Dermis microvascular lymphatic vessel endothelial cell (primary cell): ENCODE measurements around the gene SERHL2. TPM values are rescaled to one million over a fixed set of nuclear protein-coding genes. Genes with fewer than 3 reads are reported as not detected.
"Not testable (repeated sequence)": the region's sequence is repeated elsewhere in the genome, so short reads cannot be mapped to it uniquely, and the experiment has no call there.

ENCODE experiments used
- DNase-seq, 2 donors: peaks; one replicate each; pipeline versions ENCODE4 v3.0.0 to v3.0.0-alpha.2; 2010; ENCODE audit warnings: low read depth in 2 of 2
- total RNA-seq: library from RNA; depleted of rRNA; stranded (reverse); fragments of >200 nt; gene quantifications from 2 replicates; pipeline ENCODE4 v1.2.1, GENCODE V29; 2014

Gene SERHL2
- total RNA-seq, 1 donor from 2014 or later, result 2.6 TPM

DNA sequence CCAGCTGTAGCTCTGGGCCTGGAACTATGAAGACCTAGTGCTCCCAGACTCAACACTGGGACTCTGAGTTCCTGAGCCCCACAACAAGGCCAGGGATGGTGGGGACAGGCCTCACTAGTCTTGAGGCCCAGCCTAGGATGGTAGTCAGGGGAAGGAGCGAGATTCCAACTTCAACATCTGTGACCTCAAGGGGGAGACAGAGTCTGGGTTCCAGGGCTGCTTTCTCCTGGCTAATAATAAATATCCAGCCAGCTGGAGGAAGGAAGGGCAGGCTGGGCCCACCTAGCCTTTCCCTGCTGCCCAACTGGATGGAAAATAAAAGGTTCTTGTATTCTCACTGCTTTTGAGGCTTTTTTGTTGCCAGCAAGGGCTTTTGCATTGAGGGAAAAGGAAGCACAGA, 20.3 kb downstream of the SERHL2 start:
- DNase-seq, result peak in 1 of 2 donors; percentile 37

DNA sequence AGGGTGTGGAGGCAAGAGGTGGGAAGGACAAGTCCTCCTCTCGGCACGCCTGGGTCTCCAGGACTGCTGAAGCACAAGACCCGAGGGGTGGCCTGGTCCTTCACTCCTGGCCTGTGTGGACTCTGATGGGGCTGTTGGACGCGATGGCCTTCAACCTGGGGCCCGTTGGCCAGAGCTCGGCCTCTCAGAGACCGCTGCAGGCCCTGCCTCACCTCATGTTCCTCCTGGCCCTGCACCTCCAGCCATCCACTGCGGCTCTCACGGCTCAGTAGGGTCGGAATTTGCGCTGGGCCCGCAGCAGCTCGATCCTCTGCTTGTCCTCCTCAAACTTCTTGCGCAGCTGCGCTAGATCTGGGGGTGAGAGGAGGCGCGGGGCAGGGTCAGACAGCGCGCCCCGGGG, 20.7 kb downstream of the SERHL2 start:
- DNase-seq, result not testable (repeated sequence)

DNA sequence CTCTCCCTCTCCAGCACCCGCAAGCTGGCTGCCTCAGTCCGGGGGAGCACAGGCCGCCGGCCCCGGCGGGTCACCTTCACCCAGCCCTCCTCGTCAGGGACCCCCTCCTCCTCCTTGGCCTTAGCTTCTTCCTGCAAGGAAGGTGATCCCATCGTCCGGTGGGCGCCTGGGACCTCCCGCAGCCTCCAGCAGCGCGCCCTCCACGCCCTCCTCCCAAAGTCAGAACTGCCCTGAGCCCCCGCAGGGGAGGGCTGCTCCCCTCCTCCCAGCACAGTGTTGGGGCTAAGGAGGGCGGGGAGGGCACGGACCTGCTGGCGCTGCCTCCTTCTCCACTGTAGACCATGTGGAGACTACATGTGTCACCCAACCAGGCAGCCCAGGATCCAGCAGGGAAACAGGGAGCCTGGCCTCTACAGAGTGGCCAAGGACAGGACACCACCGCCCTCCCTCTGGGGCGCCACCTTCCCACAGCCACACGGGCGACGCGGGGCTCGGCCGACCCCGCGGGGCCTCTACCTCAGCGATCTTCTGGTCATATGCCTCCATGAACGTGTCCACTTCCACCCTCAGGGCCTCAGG, 22.3 kb downstream of the SERHL2 start:
- not testable (repeated sequence) for DNase-seq

DNA sequence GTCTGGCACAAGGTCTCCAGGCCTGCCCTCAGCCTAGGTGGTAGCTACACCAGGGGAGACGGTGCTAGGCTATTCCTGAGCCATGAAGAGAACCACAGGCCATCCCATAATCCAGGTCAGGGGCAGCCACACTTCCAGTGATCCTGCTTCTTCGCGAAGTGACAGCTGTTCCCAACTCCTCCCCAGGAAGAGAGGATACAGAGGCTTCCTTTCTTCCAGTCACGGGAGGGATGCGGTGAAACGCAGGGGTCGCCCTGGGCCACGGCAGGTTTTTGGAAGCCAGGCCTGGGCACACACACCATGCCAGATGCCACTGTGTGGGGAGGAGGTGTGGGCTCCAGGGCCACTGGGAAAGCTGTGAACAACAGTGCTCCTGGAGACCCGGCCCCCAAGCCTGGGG, 23.4 kb downstream of the SERHL2 start:
- DNase-seq, result not testable (repeated sequence)

DNA sequence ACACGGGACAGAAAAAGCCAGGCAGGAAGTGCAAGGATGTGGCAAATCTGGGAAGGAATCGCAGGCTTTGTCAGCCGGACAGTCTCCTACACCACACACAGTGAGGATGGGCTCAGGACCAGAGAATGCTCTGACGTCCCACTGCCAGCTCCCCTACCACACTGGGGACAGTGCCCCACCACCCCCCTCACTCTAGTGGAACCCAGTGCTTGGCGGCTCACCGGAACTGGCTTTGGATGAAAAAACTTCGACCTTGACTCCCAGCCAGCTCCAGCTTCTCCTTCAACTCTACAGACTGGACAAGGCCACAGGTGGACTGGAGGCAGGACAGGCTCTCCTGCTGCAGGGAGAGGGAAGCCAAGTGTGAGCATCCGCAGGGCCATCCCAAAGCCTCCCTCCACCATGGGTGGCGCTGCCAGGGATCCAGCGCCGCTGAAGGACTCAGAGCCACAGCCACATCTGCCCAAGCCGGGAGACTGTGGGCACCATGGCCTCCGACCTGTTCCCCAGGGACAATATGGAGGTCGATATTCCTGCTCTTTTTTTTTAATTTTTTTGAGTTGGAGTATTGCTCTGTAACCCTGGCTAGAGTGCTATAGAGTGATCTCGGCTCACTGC, 24.0 kb downstream of the SERHL2 start:
- no peak for DNase-seq

DNA sequence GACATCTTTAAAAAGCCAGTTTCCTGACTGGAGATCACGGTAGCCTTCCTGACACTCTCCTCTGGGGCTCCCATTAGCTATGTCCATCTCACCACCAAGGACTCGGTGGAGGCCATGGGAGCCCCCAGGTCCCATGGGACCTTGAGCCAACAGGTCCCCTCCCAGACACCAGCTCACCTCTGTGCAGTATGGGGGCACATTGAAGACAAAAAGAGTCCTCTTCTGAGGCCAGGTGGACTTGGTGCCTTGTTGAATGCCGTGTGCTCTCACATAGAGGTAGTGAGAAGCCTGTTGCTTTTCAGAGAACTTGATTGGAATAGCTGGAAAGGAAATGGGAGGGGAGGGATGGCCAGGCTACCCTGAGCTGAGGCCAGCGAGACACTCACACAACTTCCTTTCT, 26.3 kb downstream of the SERHL2 start:
- DNase-seq, result not testable (repeated sequence)

DNA sequence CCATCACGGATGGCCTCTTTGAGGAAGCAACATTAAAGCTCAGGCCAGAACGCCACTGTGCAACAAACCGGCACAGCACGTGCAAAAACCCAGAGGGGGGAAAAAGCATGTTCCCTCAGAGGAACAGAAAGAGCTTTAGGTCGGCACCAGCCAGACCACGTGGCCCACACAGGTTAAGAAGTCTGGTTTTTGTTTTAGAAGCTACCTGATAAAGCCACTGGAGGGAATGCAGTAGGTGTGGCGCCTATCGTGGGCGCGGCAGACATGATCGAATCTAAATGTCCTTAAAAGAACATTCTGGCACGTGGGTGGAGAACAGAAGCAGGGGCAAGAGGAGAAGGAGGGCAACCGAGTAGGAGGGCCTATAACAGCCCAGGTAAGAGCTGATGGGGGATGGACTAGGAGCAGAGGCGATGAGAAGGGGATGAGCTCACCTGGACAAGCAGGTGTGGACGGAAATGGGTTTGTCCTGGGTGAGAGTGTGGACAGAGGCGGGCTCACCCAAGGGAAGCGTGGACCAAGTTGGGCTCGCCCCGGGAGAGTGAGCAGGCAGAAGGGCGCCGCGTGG, 27.5 kb downstream of the SERHL2 start:
- DNase-seq, result not testable (repeated sequence)

DNA sequence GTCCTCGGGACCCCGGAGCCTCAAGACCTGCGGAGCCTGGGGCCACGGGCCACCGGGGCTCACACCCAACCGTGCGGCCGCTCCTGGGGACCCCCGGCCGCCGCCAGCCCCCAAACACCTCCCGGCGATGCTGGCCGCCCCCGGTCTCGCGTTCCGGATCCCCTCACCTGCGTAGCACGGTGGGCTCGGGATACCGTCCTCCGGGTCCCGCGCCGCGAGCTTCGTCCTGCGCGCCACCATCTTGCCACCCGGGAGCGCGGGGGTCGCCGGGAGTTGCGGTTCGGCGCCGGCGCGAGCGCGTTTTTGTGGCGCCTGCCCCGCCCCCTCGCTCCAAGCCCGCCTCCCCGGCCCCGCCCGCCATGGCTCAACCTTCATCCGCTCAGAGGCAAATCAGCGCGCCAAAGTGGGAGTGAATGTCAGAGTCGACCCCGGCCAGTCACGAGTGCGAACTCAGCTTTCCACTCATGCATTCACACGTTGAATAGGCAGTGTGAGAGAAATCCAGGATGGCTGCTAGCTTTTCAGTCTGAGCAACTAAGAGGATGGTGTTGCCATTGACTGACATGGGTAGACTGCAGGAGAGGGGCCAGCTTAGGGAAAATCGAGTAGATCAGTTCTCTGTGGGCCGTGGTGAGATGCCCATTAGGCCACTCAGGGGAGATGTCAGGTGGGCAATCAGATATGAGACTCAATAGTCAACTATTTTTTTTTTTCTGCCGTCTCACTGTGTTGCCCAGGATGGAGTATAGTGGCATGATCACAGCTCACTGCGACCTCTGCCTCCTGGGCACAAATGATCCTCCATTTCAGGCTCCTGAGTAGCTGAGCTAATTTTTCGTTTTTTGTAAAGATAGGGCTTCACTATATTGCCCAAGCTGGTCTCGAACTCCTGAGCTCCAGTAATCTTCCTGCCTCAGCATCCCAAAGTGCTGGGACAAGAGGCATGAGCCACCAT, 28.3 kb downstream of the SERHL2 start:
- DNase-seq, result peak; percentile 54 to 80

DNA sequence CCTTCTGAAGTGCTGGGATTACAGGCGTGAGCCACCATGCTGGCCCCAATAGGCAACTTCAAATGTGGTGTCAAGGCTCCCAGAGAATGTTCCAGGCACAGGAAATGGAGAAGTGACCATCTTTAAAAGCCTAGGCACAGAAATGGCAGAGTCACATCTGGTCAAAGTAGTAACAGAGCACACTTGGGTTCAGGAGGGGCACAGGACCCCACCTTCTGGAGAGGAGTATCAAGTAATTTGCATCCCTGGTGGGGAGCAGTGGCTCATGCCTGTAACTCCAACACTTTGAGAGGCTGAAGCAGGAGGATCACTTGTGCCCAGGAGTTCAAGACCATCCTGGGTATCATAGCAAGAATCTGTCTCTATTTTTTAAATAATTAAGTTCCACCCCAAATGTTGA, 29.2 kb downstream of the SERHL2 start:
- no peak for DNase-seq

DNA sequence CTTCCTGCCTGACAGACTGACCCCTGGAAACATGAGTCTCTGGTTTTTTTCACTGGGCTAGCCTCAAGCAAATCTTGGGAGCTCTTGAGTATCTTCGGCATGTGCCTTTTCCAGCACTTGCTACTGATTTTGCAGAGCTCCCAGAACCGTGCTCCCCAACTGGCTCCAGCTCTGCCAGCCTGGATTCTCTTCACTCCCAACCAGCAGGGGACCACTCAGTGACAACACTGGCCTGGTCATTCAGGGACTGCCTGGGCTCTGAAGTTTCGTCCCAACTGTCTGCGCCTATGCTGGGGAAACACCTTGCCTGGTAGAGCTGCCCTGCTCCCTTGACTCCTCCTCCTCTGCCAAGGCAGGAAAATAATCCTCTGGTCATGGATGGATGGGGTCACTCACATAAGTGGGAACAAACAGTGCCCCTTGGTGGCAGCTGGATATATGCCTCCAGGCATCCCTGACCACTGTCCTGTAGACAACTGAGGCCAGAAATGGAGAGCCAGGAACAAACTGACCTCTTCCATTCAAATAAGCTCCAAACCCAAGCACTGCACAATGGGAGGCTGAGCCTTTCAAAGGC, 30.7 kb downstream of the SERHL2 start:
- no peak for DNase-seq

DNA sequence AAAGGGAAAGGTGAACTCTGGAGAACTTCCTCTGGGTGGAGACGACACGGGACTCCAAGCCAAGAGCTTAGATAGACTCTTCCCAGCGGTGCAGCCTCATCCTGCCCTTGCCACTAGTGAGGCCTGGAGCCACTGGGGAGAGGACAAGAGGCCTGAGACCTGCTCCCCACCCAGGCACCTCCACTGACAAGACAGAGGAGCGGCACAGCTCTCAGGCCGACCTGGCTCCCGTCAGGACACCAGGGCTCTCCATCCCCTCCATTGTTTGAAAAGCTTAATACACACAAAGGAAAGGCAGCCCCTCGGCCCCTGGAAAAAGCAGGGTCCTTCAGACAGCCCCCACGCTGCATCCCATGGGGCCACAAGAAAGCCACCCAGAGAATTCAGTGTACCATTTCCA, 31.3 kb downstream of the SERHL2 start:
- DNase-seq, result no peak

DNA sequence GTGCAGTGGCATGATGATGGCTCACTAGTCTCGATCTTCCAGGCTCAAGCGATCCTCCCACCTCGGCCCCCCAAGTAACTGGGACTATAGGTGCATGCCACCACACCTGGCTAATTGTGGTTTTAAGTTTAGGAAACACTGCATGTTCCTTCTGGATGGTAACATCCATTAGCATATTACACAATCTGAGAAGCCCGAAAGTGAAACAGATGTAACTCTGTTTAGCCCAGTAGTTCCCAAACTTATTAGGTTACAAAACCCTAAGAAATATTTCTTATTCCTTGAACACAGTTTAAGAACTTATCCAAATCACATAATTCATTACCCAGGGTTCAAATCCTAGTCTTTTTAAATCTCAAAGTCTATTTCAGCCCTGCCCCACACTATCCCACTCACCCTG, 32.6 kb downstream of the SERHL2 start:
- DNase-seq, result no peak

DNA sequence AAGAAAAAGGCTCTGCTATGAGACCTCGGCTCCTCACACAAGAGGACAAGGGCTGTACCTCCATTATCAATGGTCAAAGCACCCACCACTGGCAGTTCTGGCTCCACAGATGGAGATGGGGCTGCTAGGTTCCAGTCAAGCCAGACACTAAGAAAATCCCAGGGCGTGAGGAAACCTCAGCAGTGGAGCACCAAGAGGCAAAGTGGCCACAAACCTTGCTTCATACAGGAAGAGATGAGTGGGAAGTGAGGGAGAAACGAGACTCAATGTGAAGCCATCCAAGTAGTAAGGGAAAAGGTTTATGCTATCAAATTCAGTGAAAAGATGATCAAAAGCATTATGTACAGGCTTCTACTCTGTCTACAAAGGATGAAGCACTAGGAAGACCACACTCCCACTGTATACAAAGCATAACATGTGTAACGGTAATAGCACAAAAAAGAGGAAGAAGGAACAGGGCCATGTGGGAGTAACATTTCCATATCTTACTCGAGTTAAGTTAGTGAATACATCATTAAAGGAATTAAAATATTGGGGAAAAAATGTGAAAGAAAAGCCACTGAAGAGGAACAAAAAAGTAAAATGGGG, 33.9 kb downstream of the SERHL2 start:
- DNase-seq, result no peak

DNA sequence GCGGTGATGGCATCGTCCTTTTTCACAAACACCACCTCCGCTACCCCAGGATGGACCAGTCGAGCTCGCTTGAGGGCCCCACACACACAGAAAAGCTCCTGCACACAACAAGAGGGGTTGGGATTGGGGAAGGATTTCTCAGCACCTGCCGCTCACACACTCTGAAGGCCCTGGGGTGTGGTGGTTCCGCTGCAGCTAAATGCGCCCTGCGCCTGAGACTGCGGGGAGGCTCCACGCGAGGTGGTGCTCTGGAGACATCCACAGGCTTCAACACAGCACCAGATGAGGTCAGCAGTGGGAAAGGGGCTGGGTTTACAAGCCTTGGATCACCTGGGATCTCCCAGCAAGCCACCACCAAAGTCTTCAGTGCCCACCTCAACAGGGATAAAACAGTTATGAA, 38.2 kb downstream of the SERHL2 start:
- DNase-seq, result no peak

DNA sequence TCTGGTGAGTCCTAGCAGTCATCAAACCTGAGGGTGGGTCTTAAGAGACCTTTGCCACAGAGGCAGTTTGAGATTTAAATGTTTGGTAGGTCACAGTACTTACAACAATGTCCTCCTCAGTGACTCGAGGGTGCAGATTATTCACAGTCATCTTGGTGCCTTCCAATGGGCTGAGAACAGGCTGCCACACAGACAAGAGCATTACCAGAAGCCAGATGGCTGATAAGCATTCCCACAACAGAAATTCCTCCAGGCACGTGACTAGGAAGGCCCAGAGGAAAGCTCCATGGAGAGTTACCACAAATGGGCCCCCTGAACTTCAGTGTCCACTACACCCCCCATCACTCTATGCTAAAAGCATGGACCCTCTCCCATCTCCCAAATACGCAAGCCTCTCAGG, 41.7 kb downstream of the SERHL2 start:
- DNase-seq, result no peak

DNA sequence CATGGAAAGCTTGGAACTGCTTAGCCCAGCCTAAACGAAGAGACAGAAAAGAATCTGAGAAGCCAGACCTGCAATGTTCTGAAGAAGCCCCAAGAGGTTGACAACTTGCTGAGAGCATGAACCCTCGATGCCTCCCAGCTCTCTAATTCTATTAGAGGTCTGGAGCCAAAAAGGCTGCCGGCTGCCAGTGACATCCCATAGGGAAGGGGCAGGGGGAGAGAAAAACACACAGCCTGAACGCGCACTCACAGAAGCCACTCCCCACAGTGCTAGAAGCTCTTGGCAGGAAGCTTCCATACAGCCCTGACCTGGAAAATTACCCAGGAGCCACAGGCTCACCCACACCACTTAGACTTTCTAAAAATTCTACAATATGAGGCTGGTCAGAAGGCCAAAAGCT, 42.6 kb downstream of the SERHL2 start:
- DNase-seq, result no peak

DNA sequence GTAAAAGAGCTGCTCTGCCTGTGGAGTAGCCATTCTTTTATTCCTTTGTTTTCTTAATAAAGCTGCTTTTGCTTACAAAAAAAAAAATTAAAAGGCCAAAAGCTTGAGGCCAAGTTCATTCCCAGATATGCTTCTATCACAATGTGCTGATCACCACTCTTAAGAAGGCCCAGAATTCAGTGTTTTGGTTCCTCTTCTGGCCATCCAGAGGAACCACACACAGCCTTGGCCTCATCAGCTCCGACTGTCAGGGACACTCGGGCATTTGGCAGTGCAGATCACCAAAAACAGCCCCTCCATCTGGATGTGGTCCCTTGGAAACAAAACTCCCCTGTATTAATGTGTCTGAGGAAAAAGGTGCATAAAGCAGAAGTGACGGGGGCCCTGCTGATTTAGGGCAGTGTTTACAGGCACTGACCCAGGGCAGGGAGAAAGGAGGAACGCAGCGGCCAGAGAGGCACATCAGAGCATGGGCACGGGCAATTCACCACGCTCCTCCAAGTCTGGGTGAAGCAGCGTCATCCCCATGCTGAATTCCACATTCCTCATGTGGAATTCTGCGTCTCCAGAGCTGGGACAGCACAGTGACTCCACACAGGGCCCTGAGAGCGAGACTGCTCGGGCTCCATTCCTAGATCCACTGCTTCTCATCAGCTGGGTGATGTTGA, 43.2 kb downstream of the SERHL2 start:
- no peak for DNase-seq

DNA sequence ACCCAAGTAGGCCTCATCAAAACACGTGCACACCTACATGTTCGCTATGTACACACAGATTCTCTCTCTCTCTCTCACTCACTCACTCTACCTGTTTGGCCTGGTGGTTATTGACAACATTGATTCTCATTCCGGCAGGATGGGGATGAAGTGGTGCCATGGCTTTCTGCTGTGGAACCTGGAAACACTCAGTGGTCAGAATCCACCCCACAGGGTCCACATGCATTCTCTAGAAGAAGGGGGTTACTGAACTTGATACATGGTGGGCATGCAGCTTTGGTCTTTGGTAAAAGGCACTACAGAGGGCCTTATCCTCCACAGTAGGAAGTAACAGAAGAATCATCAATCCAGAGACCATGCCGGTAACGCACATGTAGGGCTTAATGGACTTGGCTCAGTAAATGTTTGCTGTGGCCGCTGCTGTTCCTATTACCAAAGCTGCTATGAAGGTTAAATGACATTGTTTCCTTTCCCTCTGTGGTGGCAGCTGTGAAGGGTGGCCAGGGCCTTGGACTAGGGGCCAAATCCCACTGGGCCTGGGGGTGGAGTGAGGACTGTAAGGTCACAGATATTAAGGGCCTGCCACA, 48.2 kb downstream of the SERHL2 start:
- no peak for DNase-seq

DNA sequence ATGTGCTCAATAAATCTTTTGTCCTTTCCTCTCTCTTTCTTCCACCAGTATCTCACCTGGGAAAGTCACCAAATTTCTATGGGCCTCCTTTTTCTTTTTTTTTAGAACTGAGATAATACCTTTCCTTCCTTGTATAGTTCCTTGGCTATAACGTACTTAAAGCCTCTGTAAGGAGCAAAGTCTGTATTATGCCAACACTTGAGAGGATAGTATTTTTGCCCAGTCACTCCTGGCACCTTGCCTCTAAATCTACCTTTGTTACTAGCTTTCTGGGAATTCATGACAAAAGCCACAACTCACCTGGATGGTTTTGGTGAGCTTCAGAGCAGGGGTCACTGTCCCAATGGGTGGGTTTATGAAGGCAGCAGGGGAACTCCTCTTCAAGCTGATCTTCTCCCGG, 48.7 kb downstream of the SERHL2 start:
- no peak for DNase-seq

DNA sequence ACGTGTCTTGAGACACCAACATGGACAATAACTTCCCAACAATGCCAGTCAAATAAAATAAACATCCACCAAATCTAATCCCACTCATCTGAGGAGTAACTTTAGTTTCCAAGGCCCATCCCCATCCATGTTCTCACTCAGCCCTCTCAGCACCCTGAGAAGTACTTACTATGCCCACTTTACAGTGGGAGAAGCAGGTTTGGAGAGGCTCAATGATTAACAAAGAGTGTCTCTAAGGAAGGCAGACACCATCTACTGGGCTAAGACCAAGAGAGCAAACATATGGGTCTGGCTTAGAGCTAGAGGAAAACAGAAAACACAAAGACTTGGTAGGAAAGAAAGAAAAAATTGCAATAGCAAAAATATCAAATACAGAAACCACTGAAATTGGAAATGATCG, 49.7 kb downstream of the SERHL2 start:
- DNase-seq, result no peak

DNA sequence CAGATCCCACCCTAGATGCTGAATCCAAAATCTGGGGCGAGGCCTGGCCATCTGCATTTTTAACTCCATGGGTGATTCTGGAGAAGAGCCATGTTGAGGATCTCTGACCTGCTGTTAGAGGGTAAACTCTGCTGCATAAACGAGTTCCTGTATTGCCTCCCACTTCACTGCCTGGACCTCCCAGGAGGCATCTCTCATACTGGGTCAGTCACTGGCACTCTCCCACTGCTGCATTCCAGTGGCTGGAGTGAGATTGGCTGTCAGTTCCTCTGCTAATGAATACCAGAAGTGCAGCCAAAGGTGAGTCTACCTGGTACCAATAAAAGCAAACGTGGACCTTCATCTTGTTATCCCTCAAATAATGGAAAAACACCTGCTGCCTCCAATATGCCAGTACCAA, 50.6 kb downstream of the SERHL2 start:
- no peak for DNase-seq
